Measurements from ENCODE around the gene MINDY3.
"Not testable (repeated sequence)": the region's sequence is repeated elsewhere in the genome, so short reads cannot be mapped to it uniquely, and the experiment has no call there.

Gene MINDY3

DNA sequence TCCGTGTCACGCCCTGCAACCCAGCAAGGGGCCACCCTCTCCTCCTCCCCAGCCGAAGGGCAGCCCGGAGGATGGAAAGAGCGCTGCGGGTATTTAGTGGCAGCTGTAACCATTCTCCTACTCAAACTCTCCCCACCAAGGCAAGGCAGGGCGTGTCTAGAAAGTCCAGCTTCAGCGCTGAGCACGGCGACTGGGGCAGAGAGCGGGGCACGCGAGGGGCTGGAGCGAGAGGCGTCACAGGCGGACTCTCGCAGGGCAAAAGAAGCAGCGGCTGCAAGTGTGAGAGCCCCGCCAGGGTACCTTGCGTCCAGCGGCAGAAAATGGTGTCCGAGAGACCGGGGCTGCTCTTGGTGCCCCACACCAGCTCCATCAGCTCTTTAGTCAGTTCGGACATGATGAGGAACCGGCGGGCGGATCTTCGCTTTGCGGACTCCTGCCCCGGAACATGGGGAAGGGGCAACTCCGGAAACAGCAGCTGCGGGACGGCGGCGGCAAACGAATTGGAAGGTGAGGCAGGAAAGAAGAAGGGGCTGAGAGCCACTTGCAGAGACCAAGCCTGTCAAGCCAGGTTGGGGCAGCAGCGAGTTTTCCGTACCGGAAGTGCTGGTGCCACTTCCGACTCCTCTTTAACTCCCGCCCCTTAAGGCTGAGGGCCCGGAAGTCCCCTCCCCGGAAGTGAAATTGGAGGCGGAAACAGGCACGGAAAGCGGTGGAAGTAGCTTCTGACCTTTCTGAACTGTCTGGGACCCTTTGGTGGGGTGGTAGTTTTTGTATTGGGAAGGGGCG is at the start of gene MINDY3:
MINDY3 (minus strand) TSS at position 602 of the 786 bp plus-strand sequence; CDS start at position 394, 208 bp downstream.
- peak; percentile 90 for DNase-seq

DNA sequence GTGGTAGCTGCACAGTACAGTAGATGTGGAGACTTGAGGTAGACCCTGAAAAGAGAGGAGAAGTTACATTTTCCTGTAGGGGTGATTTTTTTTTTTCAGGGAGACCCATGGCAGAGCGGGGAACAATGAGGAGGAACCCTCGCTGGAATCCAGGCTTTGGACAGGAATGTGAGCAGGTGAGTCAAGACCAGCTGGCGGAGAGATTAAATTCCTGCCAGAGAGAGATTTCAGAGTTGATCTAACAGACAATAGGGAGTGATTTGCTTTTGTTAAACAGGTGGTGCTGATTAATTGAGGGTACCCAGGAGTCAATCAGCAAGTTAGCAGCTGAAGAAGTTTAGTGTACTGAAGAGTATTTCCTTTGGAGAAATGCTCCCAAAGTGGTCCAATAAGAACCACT is 41.6 kb upstream of the MINDY3 start:
- no peak for DNase-seq

- DNase-seq: no peak
These were observed 37.7 kb upstream of the MINDY3 start for GRCh38 chr10:15898046-15898445.

- DNase-seq: no peak
These were observed 37.0 kb upstream of the MINDY3 start for GRCh38 chr10:15897287-15897686.

DNA sequence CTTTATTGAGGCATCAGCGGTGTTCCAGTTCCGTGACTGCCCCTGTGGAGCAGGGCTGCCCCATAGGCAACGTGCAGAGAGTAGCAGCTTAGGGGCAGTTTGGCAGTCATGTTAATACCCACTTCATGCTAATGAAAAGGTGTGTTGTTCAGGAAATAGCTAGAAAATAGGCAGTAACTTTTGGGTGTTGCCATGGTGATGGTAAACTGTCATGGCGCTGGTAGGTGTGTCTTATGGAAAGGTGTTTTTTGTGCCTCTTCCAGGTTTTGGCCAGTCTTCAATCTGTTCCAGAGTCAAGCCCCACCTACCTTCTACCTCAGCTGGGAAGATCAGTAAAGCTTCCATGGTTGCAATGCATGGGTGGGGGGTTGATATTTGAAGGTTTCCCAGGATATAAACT is 36.3 kb upstream of the MINDY3 start:
- DNase-seq: no peak

DNA sequence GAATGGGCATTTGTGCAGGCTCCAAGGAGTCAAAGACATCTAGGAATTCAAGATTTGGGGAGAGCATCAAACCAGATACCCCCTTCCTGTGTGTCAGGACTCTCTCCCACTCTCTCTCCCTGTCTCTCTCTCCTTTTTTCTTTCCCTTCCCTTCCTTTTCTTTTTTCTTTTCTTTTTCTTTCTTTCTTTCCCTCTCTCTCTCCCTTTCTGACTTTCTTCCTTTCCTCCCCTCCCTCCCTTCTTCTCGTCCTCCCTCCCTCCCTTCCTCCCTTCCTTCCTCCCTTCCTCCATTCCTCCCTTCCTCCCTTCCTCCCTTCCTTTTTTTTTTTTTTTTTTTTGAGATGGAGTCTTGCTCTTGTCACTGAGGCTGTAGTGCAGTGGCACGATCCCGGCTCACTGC is 24.1 kb upstream of the MINDY3 start:
- no peak for DNase-seq

DNA sequence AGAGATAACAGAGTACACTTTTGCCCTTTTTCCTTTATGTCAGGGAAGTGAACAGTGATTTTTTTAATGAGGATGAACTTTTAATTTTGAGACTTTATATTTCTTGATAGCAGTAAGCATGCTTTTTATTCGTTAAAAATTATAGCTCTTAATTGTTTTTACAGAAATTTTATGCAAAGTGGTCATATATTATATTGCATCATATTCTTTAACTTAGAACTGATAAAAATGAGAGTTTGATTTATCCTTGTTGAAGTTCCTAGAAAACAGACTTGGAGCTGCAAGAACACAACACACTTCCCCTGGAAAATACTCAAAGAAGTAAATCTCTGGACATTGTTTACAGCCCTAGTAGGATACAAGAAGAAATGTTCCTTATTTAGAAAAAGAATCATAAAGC is 21.2 kb upstream of the MINDY3 start:
- DNase-seq: no peak

- DNase-seq: no peak
These were observed 19.4 kb upstream of the MINDY3 start for GRCh38 chr10:15879663-15880062.

GRCh38 chr10:15879058-15879457 is 18.8 kb upstream of the MINDY3 start:
- DNase-seq: no peak

GRCh38 chr10:15877836-15878576 is 17.7 kb upstream of the MINDY3 start:
- no peak for DNase-seq

- not testable (repeated sequence) for DNase-seq
These were observed 16.0 kb upstream of the MINDY3 start for GRCh38 chr10:15876274-15876673.

GRCh38 chr10:15872645-15873044 is 12.3 kb upstream of the MINDY3 start:
- not testable (repeated sequence) for DNase-seq

GRCh38 chr10:15871823-15872222 is 11.5 kb upstream of the MINDY3 start:
- DNase-seq: no peak

DNA sequence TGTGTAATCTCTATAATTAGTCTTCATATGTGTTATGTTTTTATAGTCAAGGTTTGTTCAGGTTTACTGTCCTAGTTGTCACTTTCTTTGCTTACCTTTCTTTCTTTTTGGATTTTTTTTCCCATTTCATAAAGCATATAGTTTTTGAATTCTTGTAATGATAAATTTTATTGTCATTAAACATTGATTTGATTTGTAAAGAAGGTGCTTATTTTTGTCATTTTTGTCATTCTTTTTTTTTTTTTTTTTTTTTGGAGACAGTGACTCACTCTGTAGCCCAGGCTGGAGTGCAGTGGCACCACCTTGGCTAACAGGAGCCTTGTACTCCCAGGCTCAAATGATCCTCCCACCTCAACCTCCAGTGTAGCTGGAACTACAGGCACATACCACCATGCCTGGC is 9.6 kb upstream of the MINDY3 start:
- DNase-seq: no peak

DNA sequence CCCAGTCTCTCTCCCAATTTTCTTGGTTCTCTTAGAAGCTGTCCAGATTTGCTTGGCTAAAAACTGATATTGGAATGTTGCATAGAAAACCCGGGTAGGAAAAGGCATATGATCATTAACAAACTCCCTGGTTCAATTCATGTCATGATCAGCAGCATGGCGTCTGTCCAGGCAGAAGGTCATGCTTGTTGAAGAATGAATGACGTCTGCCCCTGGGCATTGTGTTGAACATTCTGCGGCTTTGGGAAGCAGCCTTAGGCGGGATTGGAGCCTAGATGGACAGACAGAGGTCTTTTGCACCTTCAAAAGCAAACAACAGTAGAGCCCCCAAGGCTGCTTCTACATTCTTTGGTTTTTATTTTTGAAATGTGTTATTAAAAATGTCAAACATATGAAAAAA is 7.7 kb upstream of the MINDY3 start:
- no peak for DNase-seq

GRCh38 chr10:15865304-15865703 is 5.0 kb upstream of the MINDY3 start:
- no peak for DNase-seq

DNA sequence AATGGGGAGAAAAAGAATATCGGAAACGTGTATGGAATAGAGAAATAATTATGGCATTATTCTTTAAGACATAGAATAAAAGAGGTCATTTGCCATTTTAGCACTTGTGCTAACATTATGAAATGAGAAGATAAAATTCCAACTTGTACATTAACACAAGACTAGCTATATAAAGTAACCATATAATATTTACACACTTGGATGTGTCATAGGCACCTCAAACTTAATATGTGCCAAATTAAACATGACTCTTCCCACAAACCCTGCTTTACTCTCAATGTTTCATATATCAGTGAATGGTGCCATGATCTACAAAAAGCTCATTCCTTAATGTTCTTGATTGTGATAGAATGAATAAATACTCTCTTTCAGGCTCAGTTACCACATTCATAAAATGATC is 4.1 kb upstream of the MINDY3 start:
- no peak for DNase-seq

DNA sequence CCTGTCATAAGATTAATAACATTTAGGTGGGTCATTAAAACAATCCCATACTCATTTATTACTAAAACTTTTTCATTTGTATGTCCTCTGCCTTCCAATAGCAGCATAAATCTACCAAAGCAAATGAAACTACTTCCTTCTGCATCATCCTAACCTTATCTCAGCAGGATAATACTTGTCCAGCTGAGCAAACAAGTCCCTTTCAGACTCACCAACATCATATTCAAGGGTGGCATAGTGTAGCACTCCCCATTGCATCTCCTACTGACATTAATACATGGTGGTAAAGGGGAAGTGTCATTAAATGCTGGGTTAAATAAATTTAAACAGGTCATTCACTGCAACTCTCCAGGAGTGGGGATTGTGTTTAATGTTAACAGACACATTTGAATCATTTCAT is 3.4 kb upstream of the MINDY3 start:
- no peak for DNase-seq

DNA sequence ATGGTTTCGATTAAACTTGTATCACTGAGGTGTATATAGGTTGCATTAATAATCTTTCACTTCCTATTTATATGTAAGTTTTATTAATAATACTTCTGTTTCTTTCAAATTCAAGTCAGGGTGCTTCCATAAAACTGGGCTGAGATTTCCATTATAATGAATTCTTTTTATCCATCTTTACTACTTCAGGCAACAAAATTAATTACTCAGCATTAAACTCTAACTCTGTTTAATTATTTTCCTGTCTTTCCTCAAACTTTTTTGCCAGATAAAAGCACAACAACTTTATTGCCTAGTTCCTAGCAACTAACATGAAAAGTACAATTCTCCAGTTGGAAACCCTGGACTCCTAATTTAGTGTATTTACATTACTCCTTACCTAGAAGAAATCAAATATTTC is 3.0 kb upstream of the MINDY3 start:
- no peak for DNase-seq

- DNase-seq: no peak
These were observed 440 bp upstream of the MINDY3 start for GRCh38 chr10:15860692-15861201.

DNA sequence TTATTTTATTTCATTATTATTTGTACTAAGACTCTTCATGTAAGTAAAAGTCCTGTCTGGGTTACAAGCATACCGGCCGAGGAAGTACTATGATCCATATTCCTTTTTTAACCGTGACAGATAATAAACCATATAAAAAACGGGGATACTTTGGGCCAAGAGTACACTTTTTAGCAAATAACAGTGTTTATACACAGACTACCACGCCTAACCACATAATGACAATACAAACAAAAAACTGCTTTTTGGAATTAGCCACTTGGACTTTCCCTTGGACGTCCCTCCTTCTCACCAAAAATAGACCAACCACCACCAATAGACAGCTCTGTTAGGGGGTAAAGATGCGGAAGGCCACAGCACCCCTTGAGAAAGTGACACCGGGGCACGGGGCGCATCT is 800 bp downstream of the MINDY3 start:
- DNase-seq: no peak

GRCh38 chr10:15858861-15859281 is 1.4 kb downstream of the MINDY3 start:
- no peak for DNase-seq

GRCh38 chr10:15857107-15857575 is 3.2 kb downstream of the MINDY3 start:
- no peak for DNase-seq

Data from left hindlimb (tissue), 1 donor.